ENCODE results near the gene ARMC6. TPM values are rescaled to one million over a fixed set of nuclear protein-coding genes. Genes with fewer than 3 reads are reported as not detected.

The ARMC6 gene
- total and polyA plus RNA-seq, 2 donors (not counting 3 experiments of a cell fraction or from before 2014, with no cell fraction given) = 33.9 to 44.7 TPM

DNA sequence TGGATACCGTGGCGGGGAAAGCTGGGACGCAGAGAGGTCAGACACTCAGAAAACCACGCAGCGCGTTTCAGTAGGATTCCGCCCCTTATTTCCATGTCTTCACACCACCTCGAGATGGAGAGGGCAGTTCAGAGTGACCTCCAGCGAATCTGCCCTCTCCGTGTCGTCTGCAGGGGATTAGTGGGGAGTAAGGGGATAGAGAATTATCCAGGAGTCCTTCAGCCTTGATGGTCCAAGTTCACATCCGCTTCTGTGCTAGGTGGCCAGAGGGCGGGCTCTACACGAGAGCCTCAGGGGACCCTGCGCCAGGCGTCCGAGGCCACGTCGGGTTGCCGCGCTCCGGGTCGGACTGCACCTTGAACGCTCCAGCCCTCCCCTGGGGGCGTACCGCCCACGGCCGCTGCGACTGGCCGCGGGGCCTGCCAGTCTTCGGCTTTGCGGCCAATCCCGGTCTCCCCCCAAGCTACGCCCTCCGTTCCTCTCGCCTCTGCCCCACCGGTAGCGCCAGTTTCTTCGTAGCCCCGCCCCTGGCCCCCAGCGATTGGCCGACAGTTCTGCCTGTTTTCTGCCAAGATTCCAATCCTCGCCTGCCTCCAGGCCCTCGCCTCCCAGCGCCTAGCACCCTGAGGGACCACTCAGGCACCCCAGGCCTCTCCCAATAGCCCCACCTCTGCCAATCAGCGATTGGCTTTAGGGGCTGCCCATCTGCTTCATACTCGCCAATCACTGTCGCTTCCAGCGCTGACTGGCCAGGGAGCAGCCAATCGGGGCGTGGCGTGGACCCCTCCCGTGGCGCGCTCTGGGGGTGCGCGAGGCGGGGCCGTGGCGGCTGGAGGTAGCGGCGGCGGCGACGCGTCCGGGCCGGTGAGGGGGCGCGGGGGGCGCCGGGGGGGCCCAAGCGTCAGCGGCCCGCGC is 30.0 kb downstream of the ARMC6 start, which contains the start of gene SLC25A42:
Gene SLC25A42 (plus strand): TSS at position 812 of the 915 bp plus-strand sequence. CDS start 32,131 bp downstream, outside the sequence.
- Histone ChIP-seq H2AFZ (ENCODE audit: low read depth, low read length) (peak within 1 kb of the TSS; percentile 75), H4K20me1 (replicated peaks; ENCODE audit: control insufficient read depth, extremely low read depth, insufficient read depth, low read length) (no peaks in the 10 kb centered on the region), H3K36me3 (ENCODE audit: control insufficient read depth in 2 of 2, extremely low read depth in 1 of 2, insufficient read depth in 2 of 2, low read length in 2 of 2) (peaks cover 3% of the 10 kb centered on the region in 2 experiments), H3K79me2 (ENCODE audit: control insufficient read depth, insufficient read depth, low read length) (no peaks in the 10 kb centered on the region), H3K27me3 (ENCODE audit: control insufficient read depth in 2 of 2, insufficient read depth in 2 of 2, low read length in 2 of 2) (no peaks in the 10 kb centered on the region), H3K4me3 (replicated peaks in 1 of 3; ENCODE audit: insufficient read depth in 1 of 3, low read depth in 1 of 3, low read length in 3 of 3) (peak within 1 kb of the TSS; percentile 20 to 52 (median 47)), H3K9me3 (replicated peaks; ENCODE audit: control insufficient read depth, insufficient read depth, low read length) (no peaks in the 10 kb centered on the region), H3K4me1 (ENCODE audit: control insufficient read depth, extremely low read depth, insufficient read depth, low read length) (peaks cover 21% of the 10 kb centered on the region), H3K9me1 (replicated peaks; ENCODE audit: control insufficient read depth, extremely low read depth, insufficient read depth, low read length) (no peaks in the 10 kb centered on the region), H3K4me2 (ENCODE audit: insufficient read depth, low read length) (peak within 1 kb of the TSS; percentile 75), H3K9ac (replicated peaks; ENCODE audit: extremely low read depth, insufficient read depth, low read length) (peak within 1 kb of the TSS; percentile 19), H3K27ac (ENCODE audit: insufficient read depth, low read depth, low read length) (no peak within 1 kb of the TSS)
- CTCF ChIA-PET = interaction anchor here (0.6 to 1.5 kb wide), 7 partner anchors 9 to 111 kb away, joined by 3 to 7 read pairs (median 5); no protein-coding TSS in a partner anchor
- dilution Hi-C loops (cut with MboI; ENCODE audit: extremely low pct_ligation_motif_present, low sequenced_read_pairs) (no loop called here), intact Hi-C loops (cut with micrococcal nuclease) (loop anchor here (1.0 to 5.0 kb wide), 3 partner anchors 30 to 75 kb away; partner anchors contain the start of genes ARMC6, SUGP2 and TMEM161A)
- BruUV-seq (replicated peaks) = no TSS peak
- peak; percentile 99 for FAIRE-seq
- peak; percentile 100 for DNase-seq (ENCODE audit: low read depth, low spot score)
- TF ChIP-seq CTCF (IDR thresholded peaks at IDR 0.05; ENCODE audit: extremely low read depth in 1 of 2, insufficient read depth in 1 of 2, low read depth in 1 of 2, low read length in 2 of 2) = no peak
- no peak for TF ChIP-seq EZH2 (IDR thresholded peaks at IDR 0.05; ENCODE audit: borderline replicate concordance, low read depth, low read length, severe bottlenecking)
- TF ChIP-seq JUN (IDR thresholded peaks at IDR 0.05; ENCODE audit: borderline replicate concordance, insufficient read depth, insufficient read length, low read depth) = no peak
- peak; percentile 74 for TF ChIP-seq POLR2AphosphoS5 (IDR thresholded peaks at IDR 0.05; ENCODE audit: insufficient read depth, low read depth, low read length)
- TF ChIP-seq, protein P1, sequence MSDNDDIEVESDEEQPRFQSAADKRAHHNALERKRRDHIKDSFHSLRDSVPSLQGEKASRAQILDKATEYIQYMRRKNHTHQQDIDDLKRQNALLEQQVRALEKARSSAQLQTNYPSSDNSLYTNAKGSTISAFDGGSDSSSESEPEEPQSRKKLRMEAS (IDR thresholded peaks at IDR 0.05; ENCODE audit: insufficient read depth, insufficient read length) = no peak
- TF ChIP-seq MYC (IDR thresholded peaks at IDR 0.05; ENCODE audit: low read depth, low read length) = no peak
- peak; percentile 51 for TF ChIP-seq POLR2A (IDR thresholded peaks at IDR 0.05; ENCODE audit: low read depth, low read length)
- TF ChIP-seq FOS (IDR thresholded peaks at IDR 0.05; ENCODE audit: borderline replicate concordance, insufficient read depth, low read length) = no peak
- no peak for TF ChIP-seq GATA2 (IDR thresholded peaks at IDR 0.05; ENCODE audit: insufficient read depth, insufficient read length, low read depth, low read length)
- POLR2A ChIA-PET = no interaction called here

All from endothelial cell of umbilical vein (primary cell).